ENCODE measurements around the gene INHBE. TPM values are rescaled to one million over a fixed set of nuclear protein-coding genes. Genes with fewer than 3 reads are reported as not detected.

INHBE gene
- total RNA-seq, 1 experiment from 2014 or later, result 0.59 TPM

DNA sequence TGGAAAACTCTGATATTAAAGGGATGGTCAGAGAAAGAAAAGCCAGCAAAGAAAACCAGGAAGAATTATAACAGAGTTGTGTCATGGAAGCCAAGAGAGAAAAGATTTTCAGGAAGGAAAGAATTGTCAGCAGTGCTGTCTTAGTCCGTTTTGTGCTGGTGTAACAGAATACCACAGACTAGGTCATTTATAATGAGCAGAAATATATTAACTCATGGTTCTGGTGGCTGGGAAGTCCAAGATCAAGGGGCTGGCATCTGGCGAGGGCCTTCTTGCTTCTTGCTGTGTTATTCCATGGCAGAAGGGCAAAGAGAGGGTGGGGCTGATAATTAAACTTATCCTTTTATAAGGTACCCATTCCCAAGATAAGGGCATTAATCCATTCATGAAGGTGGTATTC, 6.4 kb upstream of the INHBE start:
- POLR2A ChIA-PET, result no interaction called here
- no TSS peak for BruUV-seq (replicated peaks)
- H3K4me1 ChIP-seq (ENCODE audit: control insufficient read depth, insufficient read depth, low read length), result no peaks in the 10 kb centered on the region
- in situ Hi-C loops (cut with HindIII; ENCODE audit: low pct_unique_long_range_greater_than_20kb, low sequenced_read_pairs) (no loop called here), intact Hi-C loops (cut with micrococcal nuclease; ENCODE audit: unreplicated experiment) (no loop called here)
- H3K27ac ChIP-seq (ENCODE audit: low read length), result no peak overlapping the region
- CTCF ChIA-PET, result interaction anchor here (0.6 kb wide), 1 partner anchor 56 kb away, joined by 5 read pairs; no protein-coding TSS in a partner anchor
- H3K36me3 ChIP-seq (ENCODE audit: control insufficient read depth, insufficient read depth, low read length), result no peaks in the 10 kb centered on the region
- H3K4me3 ChIP-seq (ENCODE audit: low read depth in 2 of 2, low read length in 2 of 2), result no peak overlapping the region
- ATAC-seq (no peak), DNase-seq (ENCODE audit: low read depth, low spot score) (no peak)
- no peaks in the 10 kb centered on the region for H3K27me3 ChIP-seq (ENCODE audit: control insufficient read depth, insufficient read depth, low read length)
- no peak for TF ChIP-seq CTCF (IDR thresholded peaks at IDR 0.05)
- no peak for TF ChIP-seq POLR2AphosphoS5 (IDR thresholded peaks at IDR 0.05; ENCODE audit: low read depth, low read length)
- no peak for TF ChIP-seq TCF7L2 (IDR thresholded peaks at IDR 0.05; ENCODE audit: low read depth, low read length)
- TF ChIP-seq, protein P1, sequence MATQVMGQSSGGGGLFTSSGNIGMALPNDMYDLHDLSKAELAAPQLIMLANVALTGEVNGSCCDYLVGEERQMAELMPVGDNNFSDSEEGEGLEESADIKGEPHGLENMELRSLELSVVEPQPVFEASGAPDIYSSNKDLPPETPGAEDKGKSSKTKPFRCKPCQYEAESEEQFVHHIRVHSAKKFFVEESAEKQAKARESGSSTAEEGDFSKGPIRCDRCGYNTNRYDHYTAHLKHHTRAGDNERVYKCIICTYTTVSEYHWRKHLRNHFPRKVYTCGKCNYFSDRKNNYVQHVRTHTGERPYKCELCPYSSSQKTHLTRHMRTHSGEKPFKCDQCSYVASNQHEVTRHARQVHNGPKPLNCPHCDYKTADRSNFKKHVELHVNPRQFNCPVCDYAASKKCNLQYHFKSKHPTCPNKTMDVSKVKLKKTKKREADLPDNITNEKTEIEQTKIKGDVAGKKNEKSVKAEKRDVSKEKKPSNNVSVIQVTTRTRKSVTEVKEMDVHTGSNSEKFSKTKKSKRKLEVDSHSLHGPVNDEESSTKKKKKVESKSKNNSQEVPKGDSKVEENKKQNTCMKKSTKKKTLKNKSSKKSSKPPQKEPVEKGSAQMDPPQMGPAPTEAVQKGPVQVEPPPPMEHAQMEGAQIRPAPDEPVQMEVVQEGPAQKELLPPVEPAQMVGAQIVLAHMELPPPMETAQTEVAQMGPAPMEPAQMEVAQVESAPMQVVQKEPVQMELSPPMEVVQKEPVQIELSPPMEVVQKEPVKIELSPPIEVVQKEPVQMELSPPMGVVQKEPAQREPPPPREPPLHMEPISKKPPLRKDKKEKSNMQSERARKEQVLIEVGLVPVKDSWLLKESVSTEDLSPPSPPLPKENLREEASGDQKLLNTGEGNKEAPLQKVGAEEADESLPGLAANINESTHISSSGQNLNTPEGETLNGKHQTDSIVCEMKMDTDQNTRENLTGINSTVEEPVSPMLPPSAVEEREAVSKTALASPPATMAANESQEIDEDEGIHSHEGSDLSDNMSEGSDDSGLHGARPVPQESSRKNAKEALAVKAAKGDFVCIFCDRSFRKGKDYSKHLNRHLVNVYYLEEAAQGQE (IDR thresholded peaks at IDR 0.05; ENCODE audit: insufficient read depth in 1 of 2, low read depth in 2 of 2, low read length in 1 of 2), result no peak
- TF ChIP-seq SIN3A (IDR thresholded peaks at IDR 0.05; ENCODE audit: borderline replicate concordance, insufficient read depth, low read depth, low read length), result no peak
- no peaks in the 10 kb centered on the region for H3K9me3 ChIP-seq (ENCODE audit: control insufficient read depth, insufficient read depth, low read depth, low read length)

- TF ChIP-seq POLR2AphosphoS5 (IDR thresholded peaks at IDR 0.05; ENCODE audit: low read depth, low read length), result no peak
- no peak for TF ChIP-seq SIN3A (IDR thresholded peaks at IDR 0.05; ENCODE audit: borderline replicate concordance, insufficient read depth, low read depth, low read length)
- TF ChIP-seq TCF7L2 (IDR thresholded peaks at IDR 0.05; ENCODE audit: low read depth, low read length), result no peak
- no peak for TF ChIP-seq CTCF (IDR thresholded peaks at IDR 0.05)
- TF ChIP-seq, protein P1 (IDR thresholded peaks at IDR 0.05; ENCODE audit: insufficient read depth in 1 of 2, low read depth in 2 of 2, low read length in 1 of 2), result no peak
- ATAC-seq, result no peak
Observed at GRCh38 chr12:57449375-57449774, 5.7 kb upstream of the INHBE start.

More at GRCh38 chr12:57449375-57449774, 5.7 kb upstream of the INHBE start:
- BruUV-seq (replicated peaks), result no TSS peak
- ChIA-PET CTCF (no interaction called here), POLR2A (no interaction called here)
- no peaks in the 10 kb centered on the region for H3K4me1 ChIP-seq (ENCODE audit: control insufficient read depth, insufficient read depth, low read length)
- no peaks in the 10 kb centered on the region for H3K36me3 ChIP-seq (ENCODE audit: control insufficient read depth, insufficient read depth, low read length)
- H3K27ac ChIP-seq (ENCODE audit: low read length), result no peak overlapping the region
- no peaks in the 10 kb centered on the region for H3K27me3 ChIP-seq (ENCODE audit: control insufficient read depth, insufficient read depth, low read length)
- H3K4me3 ChIP-seq (ENCODE audit: low read depth in 2 of 2, low read length in 2 of 2), result no peak overlapping the region
- DNase-seq (ENCODE audit: low read depth, low spot score), result no peak
- no peaks in the 10 kb centered on the region for H3K9me3 ChIP-seq (ENCODE audit: control insufficient read depth, insufficient read depth, low read depth, low read length)
- intact Hi-C loops (cut with micrococcal nuclease; ENCODE audit: unreplicated experiment) (no loop called here), in situ Hi-C loops (cut with HindIII; ENCODE audit: low pct_unique_long_range_greater_than_20kb, low sequenced_read_pairs) (no loop called here)

Data from Panc1 (cell line).